ENCODE measurements around the gene AMER3. TPM values are rescaled to one million over a fixed set of nuclear protein-coding genes. Genes with fewer than 3 reads are reported as not detected.

The AMER3 gene
- total RNA-seq, 2 donors from 2014 or later: not detected

GRCh38 chr2:130798472-130799218, 43.3 kb downstream of the AMER3 start:
- DNase-seq (ENCODE audit: low spot score): no peak
- Histone ChIP-seq H3K9me3 (no peaks in the 10 kb centered on the region), H3K27ac (peak overlapping the region; percentile 91 to 93), H3K27me3 (no peaks in the 10 kb centered on the region), H3K36me3 (no peaks in the 10 kb centered on the region), H3K4me1 (peaks cover 0 to 13% of the 10 kb centered on the region in 2 donors), H3K4me3 (peak overlapping the region; percentile 68 to 77)
- no peak for TF ChIP-seq CTCF (IDR thresholded peaks at IDR 0.05)

GRCh38 chr2:130799295-130799694, 44.0 kb downstream of the AMER3 start:
- no peak for DNase-seq (ENCODE audit: low spot score)
- TF ChIP-seq CTCF (IDR thresholded peaks at IDR 0.05): no peak
- H3K4me1 ChIP-seq: peaks cover 0 to 13% of the 10 kb centered on the region in 2 donors
- no peak overlapping the region for H3K4me3 ChIP-seq
- H3K36me3 ChIP-seq: no peaks in the 10 kb centered on the region
- no peaks in the 10 kb centered on the region for H3K9me3 ChIP-seq
- no peaks in the 10 kb centered on the region for H3K27me3 ChIP-seq
- no peak overlapping the region for H3K27ac ChIP-seq

GRCh38 chr2:130805613-130806012, 50.3 kb downstream of the AMER3 start:
- no peak for TF ChIP-seq CTCF (IDR thresholded peaks at IDR 0.05)
- H3K4me3 ChIP-seq: no peak overlapping the region

GRCh38 chr2:130806370-130806769, 51.0 kb downstream of the AMER3 start:
- H3K4me1 ChIP-seq: no peaks in the 10 kb centered on the region
- H3K27ac ChIP-seq: no peak overlapping the region
- no peak for TF ChIP-seq CTCF (IDR thresholded peaks at IDR 0.05)
- no peak for DNase-seq (ENCODE audit: low spot score)
- H3K27me3 ChIP-seq: no peaks in the 10 kb centered on the region
- H3K36me3 ChIP-seq: no peaks in the 10 kb centered on the region
- H3K9me3 ChIP-seq: peaks cover 0 to 6% of the 10 kb centered on the region in 2 donors
- H3K4me3 ChIP-seq: no peak overlapping the region

More at GRCh38 chr2:130805613-130806012, 50.3 kb downstream of the AMER3 start:
- peaks cover 0 to 6% of the 10 kb centered on the region in 2 donors for H3K9me3 ChIP-seq
- no peaks in the 10 kb centered on the region for H3K36me3 ChIP-seq
- no peaks in the 10 kb centered on the region for H3K4me1 ChIP-seq
- no peak overlapping the region for H3K27ac ChIP-seq
- DNase-seq (ENCODE audit: low spot score): no peak
- H3K27me3 ChIP-seq: no peaks in the 10 kb centered on the region

- Histone ChIP-seq H3K27me3 (no peaks in the 10 kb centered on the region), H3K36me3 (no peaks in the 10 kb centered on the region), H3K4me1 (no peaks in the 10 kb centered on the region), H3K4me3 (no peak overlapping the region), H3K9me3 (peaks cover 0 to 6% of the 10 kb centered on the region in 2 donors), H3K27ac (no peak overlapping the region)
- no peak for DNase-seq (ENCODE audit: low spot score)
- no peak for TF ChIP-seq CTCF (IDR thresholded peaks at IDR 0.05)
Observed at GRCh38 chr2:130807659-130808385, 52.5 kb downstream of the AMER3 start.

Data from right atrium auricular region (tissue), 2 donors.